HG03558 (cell line): ENCODE measurements around the gene FBXO2.

Experiments
- ATAC-seq: cut with Tn5 transposase; IDR thresholded peaks from one replicate; pipeline ENCODE4 v1.9.1; 2021; ENCODE audit warnings: moderate number of reproducible peaks; ENCODE audit not compliant: unreplicated experiment; ENCODE audit errors: extremely low read depth

FBXO2 gene

DNA sequence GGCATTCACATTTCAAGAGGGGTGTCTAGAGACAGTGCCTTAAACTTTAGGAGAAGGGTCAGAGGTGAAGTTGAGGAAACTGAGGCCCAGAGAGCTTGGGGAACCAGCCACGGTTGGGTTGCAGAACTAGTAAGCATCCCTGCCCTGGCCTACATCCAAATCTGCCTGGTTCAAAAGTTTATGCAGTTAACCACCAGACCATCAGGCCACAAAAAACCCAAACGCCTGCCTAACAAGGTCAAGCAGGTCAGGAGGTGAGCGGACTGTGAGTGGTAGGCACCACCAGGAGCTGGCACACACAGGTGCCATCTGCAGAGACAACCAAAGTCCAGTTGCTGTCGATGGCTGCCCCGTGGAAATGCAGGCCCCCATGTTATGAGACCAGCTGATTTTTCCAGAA is 51.2 kb downstream of the FBXO2 start:
- no peak for ATAC-seq

DNA sequence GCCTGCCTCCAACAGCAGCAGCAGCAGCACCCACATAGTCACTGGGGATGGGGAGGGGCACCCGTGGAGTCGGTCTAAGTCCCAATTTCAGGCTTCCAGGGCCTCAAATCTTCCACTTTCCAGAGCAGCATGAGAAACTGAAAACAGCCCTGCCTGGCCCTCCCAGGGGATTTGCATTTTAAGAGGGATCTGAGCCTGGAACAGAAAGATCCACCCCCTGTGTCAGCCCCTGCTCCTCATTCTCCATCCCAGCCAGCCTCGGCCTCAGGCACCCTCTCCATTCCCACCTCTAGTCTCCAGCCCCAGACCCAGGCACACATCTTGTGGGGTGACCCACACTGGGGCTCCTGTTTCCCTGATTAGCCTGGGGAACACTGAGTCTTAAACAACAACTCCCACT is 51.8 kb downstream of the FBXO2 start:
- ATAC-seq: no peak

- ATAC-seq: no peak
These were observed 53.4 kb downstream of the FBXO2 start for GRCh38 chr1:11600836-11601235.

DNA sequence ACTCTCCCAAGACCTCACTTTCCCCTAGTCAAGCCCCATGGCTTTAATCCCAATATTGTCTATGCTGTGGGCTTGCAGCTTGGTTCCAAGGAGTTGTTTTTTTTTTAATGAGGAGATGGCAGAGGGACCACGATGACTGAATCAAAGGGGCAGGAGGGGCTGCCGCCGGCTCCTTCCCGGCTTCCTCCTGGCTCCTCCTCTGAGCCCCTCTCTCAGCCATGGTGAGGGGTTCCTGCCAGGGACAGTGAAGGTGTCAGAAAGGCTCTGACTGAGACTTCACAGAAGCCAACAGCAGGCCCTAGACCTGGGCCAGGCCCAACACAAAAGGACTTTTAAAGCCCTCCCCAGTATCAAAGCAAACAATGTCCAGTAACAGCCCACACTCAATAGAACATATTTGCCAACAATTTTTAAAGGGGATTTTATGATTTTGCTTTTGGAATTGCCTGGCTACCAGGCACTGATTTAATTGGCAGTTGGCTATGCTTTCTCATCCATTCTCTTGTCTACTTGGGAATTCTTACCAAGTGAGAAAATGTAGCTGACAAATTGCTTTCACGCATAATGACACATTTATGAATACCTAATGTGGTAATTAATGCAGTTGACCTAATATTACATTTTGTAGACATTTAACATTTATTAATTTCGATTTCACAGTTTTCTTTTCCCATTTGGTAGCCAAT is 54.2 kb downstream of the FBXO2 start:
- ATAC-seq: no peak

DNA sequence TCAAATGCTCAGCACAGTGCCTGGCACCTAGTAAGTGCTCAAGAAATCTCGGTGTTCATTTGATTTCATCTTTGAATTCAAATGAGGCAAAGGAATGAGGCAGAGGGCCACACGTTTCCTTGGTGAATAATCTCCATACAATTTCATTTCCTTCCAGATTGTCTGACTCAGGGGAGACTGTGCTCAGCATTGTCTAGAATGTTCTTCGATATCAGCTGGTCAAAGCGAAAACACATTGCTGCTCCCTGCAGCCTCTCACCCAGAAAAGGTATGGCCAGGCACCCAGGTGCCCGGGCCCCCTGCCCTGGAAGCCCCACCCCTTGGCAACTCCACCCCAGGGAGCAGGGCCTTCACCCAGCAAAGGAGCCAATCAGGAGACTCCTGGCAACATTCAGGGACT is 55.8 kb downstream of the FBXO2 start:
- ATAC-seq: no peak
